ENCODE measurements around the gene EYA3. TPM values are rescaled to one million over a fixed set of nuclear protein-coding genes. Genes with fewer than 3 reads are reported as not detected.

The EYA3 gene
- total RNA-seq, 1 experiment from 2014 or later: 17.1 TPM

DNA sequence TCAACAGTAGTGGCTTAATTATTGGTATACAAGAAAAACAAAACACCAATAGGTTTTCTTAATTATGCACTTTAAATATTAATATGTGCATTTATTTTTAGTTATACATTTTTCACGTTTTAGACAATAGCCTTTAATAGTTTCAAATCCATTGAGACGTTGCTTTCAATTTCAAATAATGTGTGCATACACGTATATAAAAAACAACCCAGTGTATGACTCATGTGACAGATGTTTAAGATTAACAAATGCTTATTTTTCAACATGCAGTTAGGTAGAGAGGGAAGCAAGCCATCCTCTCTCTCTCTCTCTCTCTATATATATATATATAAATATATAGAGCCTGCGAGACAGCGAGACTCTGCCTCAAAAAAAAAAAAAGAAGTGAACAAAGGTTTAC, 24.3 kb downstream of the EYA3 start:
- TF ChIP-seq EZH2 (IDR thresholded peaks at IDR 0.05; ENCODE audit: low read length, unreplicated experiment): no peak
- TF ChIP-seq, protein P1, sequence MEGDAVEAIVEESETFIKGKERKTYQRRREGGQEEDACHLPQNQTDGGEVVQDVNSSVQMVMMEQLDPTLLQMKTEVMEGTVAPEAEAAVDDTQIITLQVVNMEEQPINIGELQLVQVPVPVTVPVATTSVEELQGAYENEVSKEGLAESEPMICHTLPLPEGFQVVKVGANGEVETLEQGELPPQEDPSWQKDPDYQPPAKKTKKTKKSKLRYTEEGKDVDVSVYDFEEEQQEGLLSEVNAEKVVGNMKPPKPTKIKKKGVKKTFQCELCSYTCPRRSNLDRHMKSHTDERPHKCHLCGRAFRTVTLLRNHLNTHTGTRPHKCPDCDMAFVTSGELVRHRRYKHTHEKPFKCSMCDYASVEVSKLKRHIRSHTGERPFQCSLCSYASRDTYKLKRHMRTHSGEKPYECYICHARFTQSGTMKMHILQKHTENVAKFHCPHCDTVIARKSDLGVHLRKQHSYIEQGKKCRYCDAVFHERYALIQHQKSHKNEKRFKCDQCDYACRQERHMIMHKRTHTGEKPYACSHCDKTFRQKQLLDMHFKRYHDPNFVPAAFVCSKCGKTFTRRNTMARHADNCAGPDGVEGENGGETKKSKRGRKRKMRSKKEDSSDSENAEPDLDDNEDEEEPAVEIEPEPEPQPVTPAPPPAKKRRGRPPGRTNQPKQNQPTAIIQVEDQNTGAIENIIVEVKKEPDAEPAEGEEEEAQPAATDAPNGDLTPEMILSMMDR (conservative IDR thresholded peaks at IDR 0.05; ENCODE audit: low read depth, low read length): no peak
- TF ChIP-seq EZH2phosphoT487 (IDR thresholded peaks at IDR 0.05; ENCODE audit: borderline replicate concordance, low read length): no peak
- peaks cover 83% of the 10 kb centered on the region for H3K79me2 ChIP-seq (ENCODE audit: low read length)
- BruUV-seq (replicated peaks): no TSS peak

DNA sequence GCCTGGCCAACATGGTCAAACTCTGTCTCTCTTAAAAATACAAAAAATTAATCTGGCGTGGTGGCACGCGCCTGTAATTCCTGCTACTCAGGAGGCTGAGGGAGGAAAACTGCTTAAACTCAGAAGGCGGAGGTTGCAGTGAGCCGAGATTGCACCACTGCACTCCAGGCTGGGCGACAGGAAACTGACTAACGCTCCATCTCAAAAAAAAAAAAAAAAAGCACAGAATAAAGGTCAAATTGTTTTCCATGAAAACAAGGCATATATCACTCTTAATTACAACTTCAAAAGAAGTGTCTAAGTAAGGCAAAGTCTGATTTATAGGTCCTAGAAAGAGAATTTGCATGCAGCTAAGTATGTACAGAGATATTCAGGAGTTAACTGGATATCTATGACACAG, 25.6 kb downstream of the EYA3 start:
- Histone ChIP-seq H3K4me1 (ENCODE audit: insufficient read depth, low read length) (peaks cover 48% of the 10 kb centered on the region), H3K4me3 (ENCODE audit: low read length) (no peak overlapping the region), H3K27ac (ENCODE audit: low read length) (no peak overlapping the region), H4K20me1 (ENCODE audit: low read length) (no peaks in the 10 kb centered on the region), H3K27me3 (ENCODE audit: low read length) (no peaks in the 10 kb centered on the region), H2AFZ (ENCODE audit: low read length) (no peak overlapping the region), H3K9me2 (replicated peaks; ENCODE audit: low read length) (no peaks in the 10 kb centered on the region), H3K9me3 (ENCODE audit: low read length) (no peaks in the 10 kb centered on the region), H3F3A (ENCODE audit: low read length, unreplicated experiment) (peaks cover 5% of the 10 kb centered on the region), H3K36me3 (ENCODE audit: low read depth, low read length) (peaks cover 5% of the 10 kb centered on the region; the same call in 1 of the 2 replicates), H3K4me2 (ENCODE audit: low read length) (no peak overlapping the region), H3K79me2 (ENCODE audit: low read length) (peaks cover 85% of the 10 kb centered on the region), H3K9ac (ENCODE audit: low read length) (no peak overlapping the region)
- DNase-seq (no peak), ATAC-seq (no peak)
- intact Hi-C loops (cut with micrococcal nuclease): no loop called here
- TF ChIP-seq EZH2phosphoT487 (IDR thresholded peaks at IDR 0.05; ENCODE audit: borderline replicate concordance, low read length): no peak
- TF ChIP-seq, protein P1 (conservative IDR thresholded peaks at IDR 0.05; ENCODE audit: low read depth, low read length): no peak
- no peak for TF ChIP-seq EZH2 (IDR thresholded peaks at IDR 0.05; ENCODE audit: low read length, unreplicated experiment)
- ChIA-PET CTCF (no interaction called here), POLR2A (ENCODE audit: unreplicated experiment) (no interaction called here)
- BruUV-seq (replicated peaks): no TSS peak

More for the DNA sequence above, 24.3 kb downstream of the EYA3 start:
- DNase-seq: peak; percentile 67
- H3K36me3 ChIP-seq (ENCODE audit: low read depth, low read length): peaks cover 5% of the 10 kb centered on the region; the same call in 1 of the 2 replicates
- H3K4me3 ChIP-seq (ENCODE audit: low read length): peak overlapping the region; percentile 49
- intact Hi-C loops (cut with micrococcal nuclease): no loop called here
- peak; percentile 57 for ATAC-seq
- peaks cover 5% of the 10 kb centered on the region for H3F3A ChIP-seq (ENCODE audit: low read length, unreplicated experiment)
- POLR2A ChIA-PET (ENCODE audit: unreplicated experiment): no interaction called here
- H3K9ac ChIP-seq (ENCODE audit: low read length): peak overlapping the region; percentile 10; the same call in 1 of the 2 replicates
- H3K9me3 ChIP-seq (ENCODE audit: low read length): no peaks in the 10 kb centered on the region
- H3K27me3 ChIP-seq (ENCODE audit: low read length): no peaks in the 10 kb centered on the region
- H3K9me2 ChIP-seq (replicated peaks; ENCODE audit: low read length): no peaks in the 10 kb centered on the region
- no peak overlapping the region for H2AFZ ChIP-seq (ENCODE audit: low read length)
- H4K20me1 ChIP-seq (ENCODE audit: low read length): no peaks in the 10 kb centered on the region
- peak overlapping the region; percentile 32; the same call in 1 of the 2 replicates for H3K27ac ChIP-seq (ENCODE audit: low read length)
- peak overlapping the region; percentile 71 for H3K4me2 ChIP-seq (ENCODE audit: low read length)
- peaks cover 48% of the 10 kb centered on the region for H3K4me1 ChIP-seq (ENCODE audit: insufficient read depth, low read length)
- CTCF ChIA-PET: no interaction called here

DNA sequence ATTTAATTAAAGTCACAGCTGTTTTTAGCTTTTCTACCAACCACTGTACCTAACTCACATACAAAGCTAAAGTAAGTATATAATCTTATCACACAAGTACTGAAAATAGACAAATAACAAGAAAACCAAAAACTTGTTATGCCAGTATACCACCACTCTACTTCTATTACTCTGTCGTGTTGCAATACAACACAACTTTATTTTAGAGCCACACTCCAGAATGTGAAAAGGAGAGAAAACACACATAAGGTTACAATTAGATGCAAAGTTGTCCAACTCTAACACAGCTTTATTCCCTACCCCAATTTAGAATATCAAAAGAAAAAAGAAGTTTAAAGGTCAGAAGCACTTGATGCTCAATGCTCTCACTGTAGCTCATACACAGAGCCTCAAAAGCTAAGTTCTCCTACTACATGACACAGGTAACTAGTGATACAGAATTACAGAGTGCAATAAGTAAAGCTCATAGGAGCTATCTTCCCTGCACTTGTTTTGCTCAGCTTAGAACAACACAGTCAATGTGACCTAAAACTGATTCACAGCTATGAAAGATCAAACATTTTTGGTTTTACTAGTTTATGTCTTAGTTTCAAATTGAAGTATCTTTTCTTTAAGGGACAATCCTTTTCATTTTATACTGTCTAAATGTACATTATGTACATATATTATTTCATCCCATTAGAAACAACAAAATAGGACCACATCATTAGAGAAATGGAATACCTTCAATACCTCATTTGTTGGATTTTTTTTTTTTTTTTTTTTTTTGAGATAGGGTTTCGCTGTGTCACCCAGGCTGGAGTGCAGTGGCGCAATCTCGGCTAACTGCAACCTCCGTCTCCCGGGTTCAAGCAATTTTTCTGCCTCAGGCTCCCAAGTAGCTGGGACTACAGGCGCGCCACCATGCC, 29.2 kb downstream of the EYA3 start:
- Histone ChIP-seq H3K9me3 (ENCODE audit: low read length) (no peaks in the 10 kb centered on the region), H3K79me2 (ENCODE audit: low read length) (peaks cover 59% of the 10 kb centered on the region), H3K4me2 (ENCODE audit: low read length) (no peak overlapping the region), H4K20me1 (ENCODE audit: low read length) (no peaks in the 10 kb centered on the region), H3K27ac (ENCODE audit: low read length) (no peak overlapping the region), H3K27me3 (ENCODE audit: low read length) (no peaks in the 10 kb centered on the region), H3K4me1 (ENCODE audit: insufficient read depth, low read length) (peaks cover 13% of the 10 kb centered on the region), H3K4me3 (ENCODE audit: low read length) (no peak overlapping the region), H3K9me2 (replicated peaks; ENCODE audit: low read length) (no peaks in the 10 kb centered on the region), H2AFZ (ENCODE audit: low read length) (no peak overlapping the region), H3K36me3 (ENCODE audit: low read depth, low read length) (no peaks in the 10 kb centered on the region), H3F3A (ENCODE audit: low read length, unreplicated experiment) (no peaks in the 10 kb centered on the region), H3K9ac (ENCODE audit: low read length) (no peak overlapping the region)
- intact Hi-C loops (cut with micrococcal nuclease): no loop called here
- ChIA-PET POLR2A (ENCODE audit: unreplicated experiment) (no interaction called here), CTCF (interaction anchor here (0.6 kb wide), 2 partner anchors 32 to 118 kb away, joined by 4 read pairs; no protein-coding TSS in a partner anchor)
- no TSS peak for BruUV-seq (replicated peaks)
- DNase-seq: no peak
- TF ChIP-seq, protein P1 (conservative IDR thresholded peaks at IDR 0.05; ENCODE audit: low read depth, low read length): no peak
- TF ChIP-seq EZH2 (IDR thresholded peaks at IDR 0.05; ENCODE audit: low read length, unreplicated experiment): no peak
- no peak for TF ChIP-seq EZH2phosphoT487 (IDR thresholded peaks at IDR 0.05; ENCODE audit: borderline replicate concordance, low read length)
- ATAC-seq: no peak

Data from PC-3 (cell line).